GM21529 (cell line): ENCODE results near the gene PTPN22.
A peak's percentile ranks its signal among the peaks of the same experiment; 100 is the strongest.
"Not testable (repeated sequence)": the region's sequence is repeated elsewhere in the genome, so short reads cannot be mapped to it uniquely, and the experiment has no call there.

Source experiments
- ATAC-seq: cut with Tn5 transposase; IDR thresholded peaks from one replicate; pipeline ENCODE4 v1.9.1; 2021; ENCODE audit not compliant: unreplicated experiment

PTPN22 gene

DNA sequence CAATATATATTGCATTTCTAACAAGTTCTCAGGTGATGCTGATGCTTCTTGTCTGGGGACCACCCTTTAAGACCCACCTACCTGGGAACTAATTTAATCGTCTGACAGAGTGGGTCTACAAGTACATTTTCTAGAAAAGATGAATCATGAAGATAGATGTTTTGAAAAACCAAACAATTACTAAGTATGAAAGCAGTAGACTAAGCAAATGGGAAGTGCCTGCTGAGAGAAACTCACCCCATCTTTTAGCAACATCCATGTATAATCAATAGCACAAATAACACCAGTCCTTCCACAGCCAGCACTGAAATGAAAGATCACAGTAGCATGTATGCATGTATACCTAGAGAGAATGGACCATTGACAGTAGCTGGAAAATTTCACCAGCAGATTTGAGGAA is 17.3 kb downstream of the PTPN22 start:
- ATAC-seq = no peak

DNA sequence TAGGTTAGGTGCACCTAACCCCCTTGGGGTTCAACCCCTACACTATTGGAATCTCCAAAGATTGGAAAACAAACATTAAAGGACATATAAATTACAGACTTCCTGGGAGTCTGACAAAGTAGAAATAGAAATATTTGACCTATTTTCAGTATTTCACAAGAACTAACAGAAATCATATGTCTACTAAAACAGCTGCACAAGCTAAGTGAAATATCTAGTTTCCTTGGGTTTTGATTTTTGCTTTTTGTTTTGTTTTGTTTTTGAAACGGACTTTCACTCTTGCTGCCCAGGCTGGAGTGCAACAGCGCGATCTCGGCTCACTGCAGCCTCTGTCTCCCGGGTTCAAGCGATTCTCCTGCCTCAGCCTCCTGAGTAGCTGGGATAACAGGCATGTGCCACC is 18.8 kb downstream of the PTPN22 start:
- ATAC-seq = not testable (repeated sequence)

DNA sequence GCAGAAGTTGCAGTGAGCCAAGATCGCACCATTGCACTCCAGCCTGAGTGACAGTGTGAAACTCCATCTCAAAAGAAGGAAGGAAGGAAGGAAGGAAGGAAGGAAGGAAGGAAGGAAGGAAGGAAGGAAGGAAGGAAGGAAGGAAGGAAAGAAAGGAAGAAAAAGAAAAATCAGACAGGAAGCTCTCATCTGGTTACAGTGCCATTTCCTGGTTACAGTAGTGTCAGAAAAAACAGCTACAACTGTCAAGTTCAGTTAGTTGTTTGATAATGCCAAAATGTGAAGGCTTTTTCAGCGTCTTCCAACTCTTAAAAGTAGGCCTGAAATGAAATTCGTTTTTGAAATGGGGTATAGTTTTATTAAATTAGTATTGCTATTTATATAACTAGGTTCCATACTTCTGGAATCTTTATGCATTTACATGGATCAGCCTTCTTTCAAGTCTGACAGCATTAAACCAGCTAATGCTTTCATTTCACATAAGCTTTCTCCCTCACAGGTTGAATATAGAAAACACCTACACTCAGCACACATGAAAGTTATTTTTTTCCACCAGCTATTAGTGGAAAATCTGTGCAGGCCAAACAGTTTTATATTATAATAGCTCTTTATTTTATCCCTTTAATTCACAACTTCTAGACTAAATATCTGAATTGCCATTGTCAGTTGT is 21.2 kb downstream of the PTPN22 start:
- ATAC-seq = no peak

DNA sequence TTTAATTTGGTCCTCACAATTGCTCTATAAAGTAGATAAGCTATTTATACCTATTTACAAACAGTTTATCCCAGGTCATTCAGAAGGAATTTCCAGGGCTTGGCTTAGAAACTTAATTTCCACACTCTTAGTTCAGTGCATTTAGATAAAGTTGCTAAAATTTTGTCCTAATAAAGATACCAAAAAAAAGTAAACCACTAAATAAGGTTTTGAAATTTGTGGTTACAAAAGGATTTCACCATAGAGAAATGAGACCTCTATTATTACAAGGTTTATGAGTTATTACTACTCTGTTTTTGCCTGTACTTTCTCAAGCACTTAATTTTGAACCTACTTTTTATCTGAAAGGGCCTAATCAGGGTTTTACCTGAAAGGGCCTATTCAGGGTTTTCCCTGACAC is 22.4 kb downstream of the PTPN22 start:
- ATAC-seq = no peak

DNA sequence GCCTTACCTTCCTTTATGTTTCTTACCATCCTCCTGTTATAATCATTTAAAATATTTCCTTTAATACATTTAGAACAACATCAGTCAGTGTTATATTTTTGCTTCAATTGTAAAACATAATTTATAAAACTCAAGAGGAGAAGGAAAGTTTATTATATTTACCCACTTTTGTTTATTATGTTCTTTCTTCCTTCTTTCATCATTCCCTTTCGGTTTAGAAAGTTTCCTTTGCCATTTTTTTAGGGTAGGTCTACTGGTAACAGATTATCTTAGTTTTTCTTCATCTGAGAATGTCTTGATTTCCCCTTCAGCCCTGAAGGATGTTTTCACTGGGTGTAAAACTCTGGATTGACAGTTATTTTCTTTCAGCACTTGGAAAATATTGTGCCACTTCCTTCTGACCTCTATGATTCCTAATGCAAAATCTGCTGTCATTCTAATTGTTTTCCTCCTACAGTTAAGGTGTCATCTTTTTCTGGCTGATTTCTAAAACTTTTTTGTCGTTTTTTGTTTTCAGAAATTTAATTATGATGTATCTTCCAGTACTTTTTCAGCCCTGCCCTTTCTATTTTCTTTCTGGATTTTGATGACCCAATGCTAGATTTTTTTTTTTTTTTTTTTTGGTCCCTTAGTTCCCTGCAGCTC is 25.0 kb downstream of the PTPN22 start:
- no peak for ATAC-seq

DNA sequence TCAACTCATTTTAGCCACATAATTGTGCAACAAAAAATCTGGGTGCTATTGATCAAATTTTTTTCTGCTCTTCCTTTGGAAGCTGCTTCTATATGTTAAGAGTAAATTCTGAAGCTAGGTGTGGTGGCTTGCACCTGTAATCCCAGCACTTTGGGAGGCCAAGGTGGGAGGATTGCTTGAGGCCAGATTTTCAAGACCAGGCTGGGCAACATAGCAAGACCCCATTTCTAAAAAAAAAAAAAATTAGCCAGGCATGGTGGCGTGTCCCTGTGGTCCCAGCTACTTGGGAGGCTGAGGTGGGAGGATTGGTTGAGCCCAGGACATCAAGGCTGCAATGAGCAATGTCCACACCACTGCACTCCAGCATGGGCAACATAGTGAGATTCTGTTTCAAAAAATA is 35.0 kb downstream of the PTPN22 start:
- no peak for ATAC-seq

DNA sequence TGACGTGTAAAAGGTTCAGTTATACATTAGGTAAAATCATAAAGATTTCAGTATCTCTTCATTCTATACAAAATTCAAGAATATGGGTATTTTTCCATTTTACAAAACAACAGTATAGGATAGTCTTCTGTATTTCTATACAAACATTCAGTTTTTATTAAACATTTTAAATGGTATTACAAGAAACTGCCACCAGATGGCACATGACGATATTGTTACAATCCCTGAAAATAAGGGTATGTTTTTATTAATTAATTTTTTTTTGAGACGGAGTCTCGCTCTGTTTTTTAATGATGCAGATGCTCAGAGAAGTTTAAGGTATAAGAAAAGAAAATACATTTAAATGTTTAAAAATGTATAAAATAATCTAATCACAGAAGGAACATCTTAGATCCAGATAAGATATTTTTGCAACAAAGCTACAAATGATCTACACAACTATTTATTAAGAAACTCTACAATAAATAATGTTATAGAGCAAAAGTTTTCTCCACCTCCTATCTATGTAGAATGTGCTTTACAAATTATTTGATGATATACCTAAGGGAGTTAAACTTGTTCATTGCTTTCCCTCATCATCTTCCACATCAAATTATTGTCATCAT is 35.7 kb downstream of the PTPN22 start:
- ATAC-seq = no peak

DNA sequence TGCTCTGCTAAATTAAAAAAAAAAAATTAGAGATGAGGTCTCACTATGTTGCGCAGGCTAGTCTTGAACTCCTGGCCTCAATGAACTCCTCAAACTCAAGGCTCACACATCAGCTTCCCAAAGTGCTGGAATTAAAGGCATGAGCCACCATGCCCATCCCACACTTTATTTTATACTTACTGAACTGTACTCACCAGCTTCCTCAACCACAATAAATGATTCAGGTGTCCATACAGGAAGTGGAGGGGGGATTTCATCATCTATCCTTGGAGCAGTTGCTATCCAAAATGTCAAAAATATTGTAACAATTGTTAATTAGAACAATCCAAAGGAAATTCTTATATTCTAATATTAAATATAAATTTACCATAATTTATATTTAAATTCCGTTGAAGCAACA is 36.8 kb downstream of the PTPN22 start:
- ATAC-seq = no peak

DNA sequence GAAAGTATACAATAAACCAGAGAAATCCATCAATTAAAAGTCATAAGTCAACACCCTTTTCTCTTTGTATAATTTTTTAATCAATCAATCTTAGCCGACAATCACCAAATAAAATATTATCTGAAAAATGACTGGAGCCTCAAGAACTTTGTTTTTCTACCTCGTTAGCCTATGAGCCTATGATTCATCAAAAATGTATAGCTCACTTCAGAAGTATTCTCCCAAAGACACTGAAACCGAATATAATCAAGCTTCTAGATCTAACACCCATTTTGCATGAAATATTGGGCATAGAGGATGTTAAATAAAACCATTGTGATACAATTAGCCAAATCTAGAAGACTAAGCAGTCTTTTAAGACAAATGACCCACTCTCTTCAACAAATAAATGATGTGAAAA is 41.5 kb downstream of the PTPN22 start:
- no peak for ATAC-seq

DNA sequence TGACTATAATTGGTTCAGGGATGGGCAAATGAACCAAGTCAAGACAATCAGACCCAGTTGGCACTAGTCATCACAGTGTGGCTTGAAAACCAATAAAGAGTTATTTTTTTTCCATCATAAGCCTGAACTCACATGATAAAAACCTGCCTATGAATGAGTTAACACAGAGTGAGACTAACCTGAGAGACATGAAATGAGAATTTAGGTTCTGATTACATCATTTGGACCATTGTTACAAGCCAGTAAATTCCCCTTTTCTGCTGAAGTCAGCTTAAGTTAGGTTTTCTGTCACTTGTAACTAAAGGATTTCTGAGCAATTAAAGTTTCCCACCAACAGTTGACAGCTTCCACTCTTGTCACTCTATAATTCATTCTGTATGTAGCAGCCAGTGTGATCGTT is 49.6 kb downstream of the PTPN22 start:
- no peak for ATAC-seq

DNA sequence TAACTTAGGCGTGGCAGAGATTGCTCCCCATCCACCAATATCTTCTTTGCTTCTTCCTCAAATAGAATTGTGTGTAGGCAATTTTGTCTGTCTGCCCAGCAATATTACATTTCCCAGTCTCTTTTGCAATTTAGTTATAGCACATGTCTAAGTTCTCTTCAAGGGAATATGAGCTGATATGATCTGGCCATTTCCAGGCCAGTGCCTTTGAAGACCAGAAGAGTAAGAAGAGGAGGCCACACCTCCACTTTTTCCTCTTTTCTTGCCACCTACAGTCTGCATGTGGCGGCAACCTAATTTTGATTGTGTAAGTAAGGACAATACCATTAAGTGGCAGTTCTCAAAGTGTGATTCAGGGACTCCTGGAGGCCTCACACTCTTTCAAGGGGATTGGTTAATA is 52.9 kb downstream of the PTPN22 start:
- ATAC-seq = no peak

DNA sequence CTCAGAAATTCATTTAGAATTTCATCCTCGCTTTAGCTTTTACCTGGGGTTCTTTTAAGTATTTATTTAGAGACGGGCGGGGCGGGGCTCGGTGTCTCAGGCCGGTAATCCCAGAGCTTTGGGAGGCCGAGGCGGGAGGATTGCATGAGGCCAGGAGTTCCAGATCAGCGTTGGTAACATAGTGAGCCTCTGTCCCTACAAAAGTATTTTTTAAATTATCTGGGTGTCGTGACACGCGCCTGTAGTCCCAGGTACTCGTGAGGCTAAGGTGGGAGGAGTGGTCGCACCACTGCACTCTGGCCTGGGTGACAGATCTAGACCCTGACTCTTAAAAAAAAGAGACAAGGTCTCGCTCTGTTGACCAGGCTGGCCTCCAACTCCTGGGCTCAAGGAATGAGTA is 58.3 kb downstream of the PTPN22 start:
- no peak for ATAC-seq

DNA sequence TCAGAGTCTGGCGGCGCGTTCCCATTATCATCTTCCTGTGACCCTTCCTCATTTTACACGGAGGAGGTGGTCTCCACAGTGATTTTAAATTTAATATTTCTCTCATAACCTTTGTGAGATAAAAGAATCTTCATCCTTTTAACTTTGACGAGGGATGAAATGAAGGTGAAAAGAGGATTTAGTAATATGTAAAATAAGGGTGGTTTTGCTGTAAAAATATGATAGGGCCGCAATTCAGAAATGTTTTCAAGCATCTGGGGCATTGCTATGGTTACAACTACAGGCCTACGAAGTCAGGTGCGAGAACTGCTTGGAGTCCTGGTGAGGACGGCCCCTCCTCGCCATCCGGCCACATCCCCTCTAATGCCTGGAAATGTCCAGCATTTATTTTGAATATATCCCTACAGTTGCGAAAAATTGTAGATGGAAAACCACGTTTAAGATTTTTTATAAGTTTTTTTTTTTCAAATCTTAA is 58.8 kb downstream of the PTPN22 start:
- ATAC-seq = no peak

DNA sequence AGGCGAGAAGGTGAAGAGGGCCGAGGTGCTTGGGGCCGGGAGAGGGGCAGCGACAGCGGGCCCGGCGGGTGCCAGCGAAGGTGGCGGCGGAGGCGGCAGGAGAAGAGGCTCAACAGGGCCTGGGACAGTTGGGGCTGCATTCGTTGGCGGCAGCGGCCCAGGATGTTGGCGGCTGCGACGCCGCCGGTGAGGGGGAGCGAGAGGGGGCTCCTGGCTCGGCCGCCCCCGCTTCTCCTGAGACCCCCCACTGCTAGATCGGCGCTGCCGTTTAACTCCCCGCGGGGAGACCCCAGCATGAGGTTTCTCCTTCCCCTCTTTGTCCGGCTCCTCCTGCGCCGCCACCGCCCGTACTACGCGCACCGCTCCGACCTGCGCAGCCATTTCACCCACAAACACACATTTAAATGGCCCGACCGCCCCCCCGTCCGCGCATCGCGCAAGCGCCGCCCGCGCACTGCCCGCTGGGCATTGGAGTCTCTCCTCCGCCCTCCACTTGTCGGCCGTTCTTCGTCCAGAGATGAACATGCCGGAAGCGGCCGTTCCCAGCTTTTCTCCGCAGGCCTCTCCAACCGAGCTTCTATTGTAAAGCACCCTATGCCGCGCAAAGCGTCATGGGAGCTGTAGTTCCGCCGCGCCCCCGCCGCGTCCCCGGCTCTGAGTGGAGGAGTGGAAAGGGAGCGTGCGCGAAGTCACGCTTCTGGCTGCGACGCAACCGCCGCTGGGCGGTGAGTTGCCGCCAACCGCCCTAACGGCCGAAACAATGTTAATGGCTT is 59.4 kb downstream of the PTPN22 start, which contains the start of gene RSBN1:
Gene RSBN1, minus strand, starts transcription at position 589 of the 773 bp plus-strand sequence. Its CDS starts 64 bp downstream, at position 525.
- peak; percentile 93 for ATAC-seq

DNA sequence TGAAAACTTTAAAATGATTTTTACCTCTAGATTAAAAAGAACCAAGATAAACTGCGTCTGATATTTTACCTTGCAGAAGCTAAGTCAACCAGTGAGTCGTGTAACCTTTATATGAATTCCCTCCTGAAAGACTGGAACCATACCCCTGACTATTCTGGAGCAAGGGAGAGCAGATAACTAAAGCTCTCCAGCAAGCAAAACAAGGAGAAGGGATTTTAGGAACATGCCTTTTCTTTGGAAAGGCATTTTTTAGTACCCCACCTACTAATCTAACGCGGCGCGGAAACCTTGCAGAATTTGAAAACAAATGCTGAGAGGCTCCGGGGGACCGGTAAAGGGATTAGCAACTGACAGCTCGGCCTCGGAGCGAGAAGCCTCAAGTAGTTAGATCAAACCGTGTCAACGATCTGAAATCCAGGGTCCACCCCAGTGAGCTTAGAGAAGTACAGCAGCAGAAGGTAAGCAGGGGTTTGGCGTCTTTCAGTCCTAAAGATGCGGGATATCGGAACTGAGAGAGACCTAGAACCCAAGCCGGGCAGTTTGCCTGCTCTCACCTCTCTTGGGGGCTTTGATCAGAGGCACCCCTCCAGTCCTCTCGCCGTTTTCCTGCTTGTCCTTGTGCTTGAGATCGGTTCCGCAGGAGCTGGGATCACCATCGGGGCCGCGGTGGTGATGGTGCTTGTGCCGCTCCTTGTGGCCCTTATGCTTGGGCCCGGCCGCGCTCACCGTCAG is 60.2 kb downstream of the PTPN22 start:
- peak; percentile 30 for ATAC-seq

DNA sequence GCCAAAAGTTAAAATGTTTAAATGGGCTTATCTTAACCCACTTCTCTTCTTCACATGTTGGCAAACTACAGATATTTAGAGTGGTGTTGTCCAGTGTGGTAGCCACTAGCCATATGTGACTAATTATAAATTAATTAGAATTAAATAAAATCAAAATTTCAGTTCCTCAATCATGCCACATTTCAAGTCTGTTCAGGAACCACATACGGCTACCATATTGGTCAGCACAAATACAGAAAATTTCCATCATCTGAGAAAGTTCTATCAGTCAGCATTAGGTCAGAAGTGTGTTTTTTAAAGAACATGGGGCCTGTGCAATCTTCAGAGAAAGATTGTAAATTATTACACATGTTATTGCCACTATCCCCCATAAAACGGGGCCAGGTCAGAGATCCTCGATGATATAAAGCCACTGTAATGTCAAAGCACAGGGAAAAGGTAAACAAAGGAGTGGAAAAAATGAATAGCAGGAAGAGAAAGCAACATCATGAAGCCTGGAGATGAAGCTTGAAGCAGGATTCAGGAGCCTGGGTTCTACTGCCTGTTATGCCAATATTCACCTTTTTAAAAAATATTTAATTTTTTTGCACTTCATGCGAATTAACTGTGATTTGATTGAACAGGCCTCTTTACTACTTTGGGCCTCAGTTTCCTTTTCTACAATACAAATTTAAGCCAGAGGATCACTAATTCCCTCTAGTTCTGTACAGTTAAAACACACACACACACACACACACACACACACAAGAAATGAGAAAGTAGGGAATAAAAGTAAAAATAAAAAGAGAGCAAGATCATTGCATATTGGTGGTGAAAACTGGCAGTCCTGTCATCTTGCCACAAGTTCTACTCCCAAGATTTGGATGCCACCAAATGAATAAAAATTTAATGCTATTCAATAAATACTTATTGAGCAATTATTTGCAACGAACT is 61.6 kb downstream of the PTPN22 start:
- no peak for ATAC-seq

DNA sequence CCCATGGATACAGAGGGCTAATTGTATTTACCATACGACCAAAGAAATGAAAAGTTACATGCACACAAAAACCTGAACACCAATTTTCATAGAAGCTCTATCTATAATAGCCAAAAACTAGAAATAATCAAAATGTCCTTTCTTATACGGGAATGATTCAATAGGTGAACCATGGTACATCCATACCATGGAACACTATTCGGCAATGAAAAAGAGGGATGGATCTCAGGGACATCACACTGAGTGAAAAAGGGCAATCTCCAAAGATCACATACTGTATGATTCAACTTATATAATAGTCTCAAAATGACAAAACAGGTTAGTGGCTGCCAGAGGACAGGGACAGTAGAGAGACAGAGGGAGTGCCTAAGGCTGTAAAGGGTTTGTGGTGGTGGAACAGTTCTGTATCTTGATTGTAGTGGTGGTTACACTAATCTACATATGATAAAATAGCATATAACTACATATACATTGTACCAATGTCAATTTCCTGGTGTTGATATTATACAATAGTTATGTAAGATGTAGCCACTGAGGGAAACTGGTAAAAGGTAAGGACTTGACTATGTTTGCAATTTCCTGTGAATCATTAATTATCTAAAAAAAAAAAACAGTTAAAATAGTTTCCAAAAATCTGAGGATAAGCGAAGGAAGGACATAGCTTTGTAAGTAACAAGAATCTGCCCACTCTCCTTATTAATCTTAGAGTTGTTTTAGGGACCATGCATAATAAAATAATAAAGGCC is 62.9 kb downstream of the PTPN22 start:
- no peak for ATAC-seq

DNA sequence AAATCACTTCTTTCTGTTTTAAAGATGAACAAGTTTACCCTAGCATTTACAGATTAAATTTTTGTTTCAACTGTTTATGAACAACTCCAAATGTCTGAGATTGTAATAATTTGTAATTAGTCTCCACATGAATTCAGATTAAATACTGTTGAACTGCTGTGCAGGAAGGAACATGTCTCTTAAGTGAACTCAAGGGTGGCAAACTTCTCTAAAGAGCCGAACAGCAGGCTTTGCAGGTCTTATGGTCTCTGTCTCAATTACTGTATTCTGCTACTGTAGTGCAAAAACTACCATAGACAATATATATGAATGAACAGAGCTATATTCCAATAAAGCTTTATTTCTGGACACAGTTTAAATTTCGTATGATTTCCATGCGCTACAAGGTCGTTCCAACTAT is 65.9 kb downstream of the PTPN22 start:
- ATAC-seq = no peak

DNA sequence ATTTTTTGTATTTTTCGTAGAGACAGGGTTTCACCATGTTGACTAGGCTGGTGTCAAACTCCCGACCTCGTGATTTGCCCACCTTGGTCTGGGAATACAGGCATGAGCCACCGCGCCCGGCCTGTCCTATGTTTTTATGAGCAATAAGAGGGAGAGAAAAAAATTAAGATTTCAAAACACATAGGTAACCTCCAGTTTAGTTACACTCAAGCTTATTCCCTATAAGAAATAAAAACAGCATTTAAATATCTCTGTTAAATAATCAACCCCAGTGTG is 66.3 kb downstream of the PTPN22 start:
- ATAC-seq = no peak
